ENCODE measurements around the gene PLCL2. TPM values are rescaled to one million over a fixed set of nuclear protein-coding genes. Genes with fewer than 3 reads are reported as not detected.

Gene PLCL2
- polyA plus RNA-seq (2012; ENCODE audit: low read depth, missing spikeins), result 22.3 TPM

DNA sequence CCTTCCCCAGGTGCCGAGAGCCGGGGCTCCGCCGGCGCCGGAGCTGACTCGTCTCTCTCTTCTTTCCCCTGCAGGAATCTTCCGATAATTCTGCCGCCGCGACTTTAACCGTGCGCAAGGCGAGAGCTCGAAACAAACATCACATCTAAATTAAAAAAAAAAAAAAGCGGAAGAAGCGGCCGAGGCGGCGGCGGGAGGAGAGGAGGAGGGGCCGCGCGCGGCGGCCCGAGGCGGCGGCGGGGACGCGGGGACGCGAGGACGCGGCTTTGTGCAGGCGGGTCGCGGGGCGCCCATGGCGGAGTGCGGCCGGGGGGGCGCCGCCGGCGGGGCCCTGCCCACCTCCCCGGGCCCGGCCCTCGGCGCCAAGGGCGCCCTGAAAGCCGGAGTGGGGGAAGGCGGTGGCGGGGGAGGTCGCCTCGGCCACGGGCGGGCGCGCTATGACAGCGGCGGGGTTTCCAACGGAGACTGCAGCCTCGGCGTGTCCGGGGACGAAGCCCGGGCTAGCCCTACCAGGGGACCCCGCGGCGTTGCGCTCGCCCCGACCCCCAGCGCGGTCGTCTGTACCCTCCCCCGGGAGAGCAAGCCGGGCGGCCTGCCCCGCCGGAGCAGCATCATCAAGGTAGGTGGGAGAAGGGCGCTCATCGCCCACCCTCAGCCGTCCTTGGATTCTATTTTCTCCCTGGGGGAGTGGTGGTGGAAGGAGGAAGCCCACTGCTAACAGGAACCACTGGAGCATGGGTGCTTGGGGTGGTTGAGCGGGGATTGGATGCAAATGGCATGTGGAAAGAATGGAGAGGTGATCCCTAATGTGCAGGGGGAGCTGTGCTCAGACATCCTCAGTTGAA lies at the start of gene PLCL2:
PLCL2 (plus strand) TSS at position 208 of the 845 bp plus-strand sequence; CDS start at position 293, 85 bp downstream.
- FAIRE-seq (no peak), DNase-seq (ENCODE audit: insufficient read length, low spot score) (peak; percentile 56)
- TF ChIP-seq SPI1 (IDR thresholded peaks at IDR 0.05; ENCODE audit: low read depth, low read length), result peak; percentile 49
- TF ChIP-seq POU2F2 (IDR thresholded peaks at IDR 0.05; ENCODE audit: low read depth, low read length), result no peak; the same call in 1 of the 2 replicates
- no peak for TF ChIP-seq POLR2A (IDR thresholded peaks at IDR 0.05; ENCODE audit: low read depth, low read length)

DNA sequence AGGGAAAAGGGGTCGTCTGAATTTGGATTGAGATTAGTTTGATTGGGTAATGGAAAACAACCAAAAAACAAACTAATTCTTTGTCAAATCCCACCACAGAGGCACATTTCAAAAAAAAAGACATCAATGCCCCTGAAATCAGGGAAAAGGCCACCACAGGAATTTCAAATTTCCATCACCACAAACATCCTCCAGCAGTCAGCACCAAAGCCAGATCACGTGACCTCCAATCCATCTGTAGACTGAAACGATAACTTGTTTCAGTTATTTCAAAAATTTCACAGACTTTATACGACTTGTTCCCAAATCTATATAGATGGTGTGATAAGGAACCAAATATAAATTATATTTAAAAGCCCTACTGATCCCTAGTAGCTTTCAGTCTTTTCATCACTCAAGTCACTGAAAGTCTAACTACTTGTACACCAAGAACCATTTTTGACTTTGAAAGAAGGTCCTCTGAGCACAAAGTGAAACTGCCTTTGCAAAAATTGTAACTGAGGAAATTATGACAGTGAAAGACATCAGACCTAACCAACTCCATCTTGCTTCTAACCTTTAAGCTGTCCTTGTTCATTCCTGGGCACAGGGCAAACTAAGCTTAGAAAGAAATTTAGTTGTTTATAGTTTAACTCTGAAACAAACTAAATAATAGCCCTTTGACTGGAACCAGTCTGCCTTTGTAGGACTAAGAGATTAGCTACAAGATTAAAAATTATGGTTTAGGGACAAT lies 48.1 kb upstream of the PLCL2 start:
- FAIRE-seq (no peak), DNase-seq (ENCODE audit: insufficient read length, low spot score) (no peak)
- TF ChIP-seq PAX5 (IDR thresholded peaks at IDR 0.05; ENCODE audit: insufficient read depth, low read length, severe bottlenecking) (no peak), POLR2AphosphoS5 (IDR thresholded peaks at IDR 0.05; ENCODE audit: low read depth, low read length) (no peak), POLR2A (IDR thresholded peaks at IDR 0.05; ENCODE audit: low read depth, low read length) (no peak), POU2F2 (IDR thresholded peaks at IDR 0.05; ENCODE audit: low read depth, low read length) (no peak), SPI1 (IDR thresholded peaks at IDR 0.05; ENCODE audit: low read depth, low read length) (no peak), TAF1 (IDR thresholded peaks at IDR 0.05; ENCODE audit: low read depth, low read length) (no peak)

GRCh38 chr3:16837602-16838001 lies 47.2 kb upstream of the PLCL2 start:
- DNase-seq (ENCODE audit: insufficient read length, low spot score) (no peak), FAIRE-seq (peak; percentile 63)

DNA sequence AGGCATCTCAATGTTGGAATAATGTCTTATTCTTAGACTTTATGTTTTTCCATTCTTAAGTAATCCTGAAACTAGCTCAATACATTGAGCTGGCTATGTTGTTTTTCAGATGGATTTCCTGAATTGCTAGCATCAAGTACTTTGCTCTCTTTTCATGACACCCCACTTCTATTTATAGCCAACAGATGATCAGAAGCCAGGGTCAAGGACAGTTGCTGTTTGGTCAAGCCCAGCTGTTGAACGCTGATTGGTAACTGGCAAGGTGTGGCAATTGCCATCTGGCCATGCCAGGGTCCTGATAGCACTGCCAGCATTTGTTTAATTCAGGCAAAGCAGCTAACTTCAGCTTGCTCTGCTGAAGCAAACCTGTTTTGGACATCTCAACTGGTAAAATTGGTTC lies 46.2 kb upstream of the PLCL2 start:
- peak; percentile 63 for FAIRE-seq
- DNase-seq (ENCODE audit: insufficient read length, low spot score), result no peak
- TF ChIP-seq SPI1 (IDR thresholded peaks at IDR 0.05; ENCODE audit: low read depth, low read length), result no peak
- no peak for TF ChIP-seq POLR2A (IDR thresholded peaks at IDR 0.05; ENCODE audit: low read depth, low read length)
- TF ChIP-seq POU2F2 (IDR thresholded peaks at IDR 0.05; ENCODE audit: low read depth, low read length), result no peak
- TF ChIP-seq PAX5 (IDR thresholded peaks at IDR 0.05; ENCODE audit: insufficient read depth, low read length, severe bottlenecking), result no peak
- TF ChIP-seq TAF1 (IDR thresholded peaks at IDR 0.05; ENCODE audit: low read depth, low read length), result no peak
- TF ChIP-seq POLR2AphosphoS5 (IDR thresholded peaks at IDR 0.05; ENCODE audit: low read depth, low read length), result no peak

More at GRCh38 chr3:16837602-16838001, 47.2 kb upstream of the PLCL2 start:
- TF ChIP-seq POU2F2 (IDR thresholded peaks at IDR 0.05; ENCODE audit: low read depth, low read length) (no peak), POLR2A (IDR thresholded peaks at IDR 0.05; ENCODE audit: low read depth, low read length) (no peak), POLR2AphosphoS5 (IDR thresholded peaks at IDR 0.05; ENCODE audit: low read depth, low read length) (no peak), PAX5 (IDR thresholded peaks at IDR 0.05; ENCODE audit: insufficient read depth, low read length, severe bottlenecking) (no peak), TAF1 (IDR thresholded peaks at IDR 0.05; ENCODE audit: low read depth, low read length) (no peak), SPI1 (IDR thresholded peaks at IDR 0.05; ENCODE audit: low read depth, low read length) (no peak)

- DNase-seq (ENCODE audit: insufficient read length, low spot score), result no peak
- no peak for TF ChIP-seq POLR2AphosphoS5 (IDR thresholded peaks at IDR 0.05; ENCODE audit: low read depth, low read length)
- TF ChIP-seq TAF1 (IDR thresholded peaks at IDR 0.05; ENCODE audit: low read depth, low read length), result no peak
- no peak for TF ChIP-seq SPI1 (IDR thresholded peaks at IDR 0.05; ENCODE audit: low read depth, low read length)
- no peak for TF ChIP-seq PAX5 (IDR thresholded peaks at IDR 0.05; ENCODE audit: insufficient read depth, low read length, severe bottlenecking)
- TF ChIP-seq POU2F2 (IDR thresholded peaks at IDR 0.05; ENCODE audit: low read depth, low read length), result no peak
- FAIRE-seq, result peak; percentile 69
Observed at GRCh38 chr3:16839271-16840100, 45.3 kb upstream of the PLCL2 start.

DNA sequence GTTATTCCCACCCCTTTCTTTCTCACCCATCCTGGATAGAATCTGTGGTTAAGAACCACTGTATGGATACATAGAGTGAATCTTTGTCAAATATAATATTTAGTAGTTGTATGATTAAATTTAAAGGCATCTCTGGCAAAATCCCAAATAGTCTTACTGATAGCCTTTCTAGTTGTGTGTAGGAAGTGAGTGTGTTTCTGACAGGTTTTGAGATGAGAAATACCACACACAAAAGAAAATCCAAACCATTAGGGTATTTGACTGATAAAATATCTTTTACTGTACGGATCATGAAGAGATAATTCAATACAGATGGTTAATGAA lies 44.7 kb upstream of the PLCL2 start:
- TF ChIP-seq SPI1 (IDR thresholded peaks at IDR 0.05; ENCODE audit: low read depth, low read length), result no peak
- no peak for TF ChIP-seq POLR2AphosphoS5 (IDR thresholded peaks at IDR 0.05; ENCODE audit: low read depth, low read length)
- DNase-seq (ENCODE audit: insufficient read length, low spot score), result no peak
- no peak for FAIRE-seq

DNA sequence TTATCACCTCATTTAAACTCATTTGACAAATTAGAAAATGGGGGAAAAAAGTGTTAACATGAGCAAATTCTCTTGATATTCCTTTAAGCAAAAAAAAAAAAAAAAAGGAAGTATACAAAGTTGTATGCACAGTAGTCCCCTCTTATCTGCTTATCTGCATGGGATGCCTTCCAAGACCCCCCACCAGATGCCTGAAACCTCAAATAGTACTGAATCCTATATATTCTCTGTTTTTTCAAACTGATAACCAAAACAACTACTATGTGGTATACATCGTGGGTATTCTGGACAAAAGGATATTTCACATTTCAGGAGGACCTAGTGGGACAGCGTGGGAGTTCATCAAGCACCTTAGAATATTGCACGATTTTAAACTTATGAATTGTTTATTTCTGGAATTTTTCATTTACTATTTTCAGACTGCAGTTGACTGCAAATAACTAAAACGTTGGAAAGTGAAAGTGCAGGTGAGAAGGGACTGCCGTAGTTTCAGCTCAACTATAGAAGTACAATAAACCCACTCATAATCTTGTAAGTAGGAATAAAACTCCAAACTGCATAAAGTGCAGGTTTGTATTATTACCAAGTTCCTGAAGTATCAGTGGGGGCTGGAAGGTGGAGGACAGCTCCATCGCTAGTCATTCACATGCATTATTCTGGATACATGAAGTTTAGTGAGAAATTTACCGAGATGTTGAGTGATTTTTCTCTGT lies 43.6 kb upstream of the PLCL2 start:
- TF ChIP-seq POLR2AphosphoS5 (IDR thresholded peaks at IDR 0.05; ENCODE audit: low read depth, low read length) (no peak), TAF1 (IDR thresholded peaks at IDR 0.05; ENCODE audit: low read depth, low read length) (no peak), POLR2A (IDR thresholded peaks at IDR 0.05; ENCODE audit: low read depth, low read length) (no peak), POU2F2 (IDR thresholded peaks at IDR 0.05; ENCODE audit: low read depth, low read length) (no peak), PAX5 (IDR thresholded peaks at IDR 0.05; ENCODE audit: insufficient read depth, low read length, severe bottlenecking) (no peak), SPI1 (IDR thresholded peaks at IDR 0.05; ENCODE audit: low read depth, low read length) (no peak)
- FAIRE-seq (no peak), DNase-seq (ENCODE audit: insufficient read length, low spot score) (no peak)

DNA sequence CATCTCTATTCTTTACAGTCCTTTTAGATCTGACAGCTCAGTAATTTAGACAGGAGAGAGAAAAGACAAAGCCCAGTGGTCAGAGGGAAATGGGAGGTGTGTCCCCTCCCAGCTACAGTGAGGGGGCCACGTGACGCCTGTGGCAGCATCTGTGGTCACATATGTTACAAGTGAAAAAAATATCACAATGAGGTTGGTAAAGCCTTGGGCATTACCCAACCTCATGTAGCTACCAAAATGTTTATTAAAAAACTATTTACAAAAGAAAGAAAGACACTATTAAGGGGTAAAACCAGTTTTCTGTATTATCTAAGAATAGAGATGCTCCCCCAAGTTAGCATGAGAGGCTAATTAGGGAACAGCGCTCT lies 42.9 kb upstream of the PLCL2 start:
- TF ChIP-seq SPI1 (IDR thresholded peaks at IDR 0.05; ENCODE audit: low read depth, low read length), result no peak
- no peak for TF ChIP-seq POLR2A (IDR thresholded peaks at IDR 0.05; ENCODE audit: low read depth, low read length)
- no peak for TF ChIP-seq POU2F2 (IDR thresholded peaks at IDR 0.05; ENCODE audit: low read depth, low read length)
- TF ChIP-seq POLR2AphosphoS5 (IDR thresholded peaks at IDR 0.05; ENCODE audit: low read depth, low read length), result no peak
- no peak for TF ChIP-seq TAF1 (IDR thresholded peaks at IDR 0.05; ENCODE audit: low read depth, low read length)
- TF ChIP-seq PAX5 (IDR thresholded peaks at IDR 0.05; ENCODE audit: insufficient read depth, low read length, severe bottlenecking), result no peak
- DNase-seq (ENCODE audit: insufficient read length, low spot score) (peak; percentile 14), FAIRE-seq (no peak)
